T-cell (primary cell): ENCODE measurements around the gene SEZ6. TPM values are rescaled to one million over a fixed set of nuclear protein-coding genes. Genes with fewer than 3 reads are reported as not detected.
A peak's percentile ranks its signal among the peaks of the same experiment; 100 is the strongest.

Experiments used
- ATAC-seq, 4 experiments: fragments of 200-7000 bp in 3 of 4; fragments of 150-1000 bp in 1 of 4; cut with Tn5 transposase; replicated peaks in 1 of 4; 1 replicate in 3 of 4; 2 replicates in 1 of 4; pipeline ENCODE4 v1.10.0; 2021; ENCODE audit warnings: moderate library complexity in 3 of 4, mild to moderate bottlenecking in 2 of 4, moderate number of reproducible peaks in 1 of 4
- CTCF ChIA-PET, 2 donors: fragments of 300-600 bp; sonication (Branson Sonifier 250); formaldehyde crosslinking; loops; one replicate each; lab custom pipeline; 2022; ENCODE audit warnings: antibody characterized with exemption in 2 of 2; lab: Charles Lee
- POLR2A ChIA-PET, 2 donors: fragments of 300-600 bp; sonication (Branson Sonifier 250); formaldehyde crosslinking; loops; one replicate each; lab custom pipeline; 2022; ENCODE audit warnings: antibody characterized with exemption in 2 of 2; lab: Charles Lee
- DNase-seq, 35 experiments: peaks; one replicate each; pipeline versions ENCODE4 v3.0.0 to v3.0.0-alpha.2; 2013 to 2023
- H3K27ac ChIP-seq: one replicate; pipeline ENCODE4 v1.5.1; 2013; ENCODE audit warnings: low read length
- H3K27me3 ChIP-seq, 2 experiments: replicated peaks in 1 of 2; 1 replicate in 1 of 2; 2 replicates in 1 of 2; pipeline versions ENCODE4 v1.6.1 to v1.7.0; 2013; ENCODE audit warnings: low read length in 1 of 2, mixed read lengths in 1 of 2; ENCODE audit not compliant: control insufficient read depth in 2 of 2, insufficient read depth in 2 of 2; ENCODE audit errors: extremely low read depth in 1 of 2
- H3K36me3 ChIP-seq, 2 donors: 1 replicate in 1 of 2; 2 replicates in 1 of 2; pipeline versions ENCODE4 v1.6.1 to v1.7.0; 2013; ENCODE audit warnings: low read length in 1 of 2; ENCODE audit not compliant: control insufficient read depth in 2 of 2, insufficient read depth in 1 of 2; ENCODE audit errors: extremely low read depth in 1 of 2
- H3K4me1 ChIP-seq, 2 experiments: 1 replicate in 1 of 2; 2 replicates in 1 of 2; pipeline versions ENCODE4 v1.6.1 to v1.7.0; 2013; ENCODE audit warnings: low read length in 2 of 2, mixed read lengths in 1 of 2; ENCODE audit not compliant: insufficient read depth in 2 of 2, control insufficient read depth in 1 of 2; ENCODE audit errors: extremely low read depth in 1 of 2
- H3K4me3 ChIP-seq, 2 donors: 1 replicate in 1 of 2; 2 replicates in 1 of 2; pipeline versions ENCODE4 v1.5.1 to v1.7.0; 2013; ENCODE audit warnings: mild to moderate bottlenecking in 2 of 2, low read length in 1 of 2, moderate library complexity in 1 of 2; ENCODE audit not compliant: control insufficient read depth in 1 of 2; ENCODE audit errors: extremely low read depth in 1 of 2
- H3K9me3 ChIP-seq: 2 replicates; pipeline ENCODE4 v1.7.0; 2013
- H3K27ac Mint-ChIP-seq, 2 donors: one replicate each; pipeline ENCODE4 v1.8.0; 2020 to 2021; ENCODE audit warnings: mild to moderate bottlenecking in 2 of 2, mixed read lengths in 2 of 2
- H3K27me3 Mint-ChIP-seq, 2 donors: one replicate each; pipeline ENCODE4 v1.8.0; 2021 to 2022; ENCODE audit warnings: mixed read lengths in 2 of 2
- H3K36me3 Mint-ChIP-seq: one replicate; pipeline ENCODE4 v1.8.0; 2021; ENCODE audit warnings: mixed read lengths
- H3K4me1 Mint-ChIP-seq, 3 donors: one replicate each; pipeline ENCODE4 v1.8.0; 2020 to 2022; ENCODE audit warnings: mixed read lengths in 3 of 3, mild to moderate bottlenecking in 1 of 3
- H3K4me3 Mint-ChIP-seq, 3 donors: one replicate each; pipeline ENCODE4 v1.8.0; 2020 to 2022; ENCODE audit warnings: mild to moderate bottlenecking in 3 of 3, mixed read lengths in 3 of 3, moderate library complexity in 3 of 3
- H3K9me3 Mint-ChIP-seq, 3 donors: one replicate each; pipeline ENCODE4 v1.8.0; 2020 to 2022; ENCODE audit warnings: mixed read lengths in 3 of 3
- WGBS: methylation state at CpG from one replicate; pipeline ENCODE4 v1.1.5; 2013; ENCODE audit warnings: missing lambda C conversion rate; ENCODE audit not compliant: insufficient coverage; 5-methylcytosine and 5-hydroxymethylcytosine counted together
- total RNA-seq, 35 experiments: library from RNA in 6 of 35; stranded (reverse) in 6 of 35; fragments of 120-200 nt in 1 of 35; gene quantifications; one replicate each; pipeline versions ENCODE4 v1.2.1 to v1.2.4 and lab custom pipeline; 2013 to 2026

The SEZ6 gene
- total RNA-seq, 5 donors from 2014 or later (not counting 1 experiment from before 2014, with no cell fraction given): 0.49 to 1.6 TPM; not detected in 3

DNA sequence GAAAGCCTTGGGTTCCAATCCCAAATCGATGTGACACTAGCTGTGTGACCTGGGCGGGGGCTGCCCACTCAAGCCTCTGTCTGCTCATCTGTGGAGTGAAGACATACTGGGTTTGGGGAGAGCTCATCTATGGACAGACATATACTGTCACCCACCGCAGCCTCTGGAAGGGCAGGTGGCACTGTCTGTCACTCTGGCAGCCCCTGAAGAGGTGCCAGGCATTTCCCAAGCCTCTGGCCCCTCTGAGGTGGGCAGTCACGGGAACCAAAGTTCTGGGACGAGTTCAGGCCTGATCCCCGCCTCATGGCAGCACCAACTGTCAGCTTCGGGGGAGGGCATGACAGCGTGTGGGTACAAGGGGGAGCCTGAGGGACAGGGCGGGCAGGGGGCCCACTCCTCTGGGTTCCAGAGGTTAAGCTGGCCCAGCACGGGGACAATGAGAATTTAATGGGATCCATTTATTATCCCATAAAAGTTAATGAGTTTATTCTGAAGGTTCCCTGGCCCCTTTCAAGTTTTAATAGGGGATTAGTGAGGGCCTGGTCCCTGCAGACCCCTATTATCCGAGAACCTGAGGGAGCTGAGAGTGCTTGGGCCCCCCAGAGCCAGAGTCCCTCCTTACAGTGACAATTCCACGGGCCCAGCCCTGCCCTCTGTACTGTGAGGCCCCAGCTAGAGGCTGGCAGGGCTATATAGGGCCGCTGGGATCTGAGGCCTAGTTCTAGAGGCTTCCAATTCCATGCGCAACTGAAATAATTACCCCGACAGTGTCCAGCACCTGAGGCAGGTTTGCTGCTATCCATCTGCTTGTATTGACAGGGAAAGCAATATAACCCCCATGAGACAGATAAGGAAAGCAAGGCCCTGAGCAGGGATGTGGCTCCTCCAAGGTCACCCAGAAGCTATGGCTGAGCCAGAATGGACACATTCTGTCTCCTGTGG lies 18.8 kb downstream of the SEZ6 start:
- H3K4me3 Mint-ChIP-seq: no peak overlapping the region
- H3K27ac Mint-ChIP-seq: no peak overlapping the region
- 86% methylated on average over 11 of the region's 15 CpGs for WGBS
- DNase-seq: no peak
- Histone ChIP-seq H3K36me3 (no peaks in the 10 kb centered on the region), H3K4me1 (peaks cover 11 to 22% of the 10 kb centered on the region in 2 experiments), H3K27me3 (peaks cover 0 to 14% of the 10 kb centered on the region in 2 experiments), H3K4me3 (no peak overlapping the region), H3K9me3 (no peaks in the 10 kb centered on the region), H3K27ac (no peak overlapping the region)
- H3K9me3 Mint-ChIP-seq: no peaks in the 10 kb centered on the region
- peaks cover 3% of the 10 kb centered on the region in 2 donors for H3K27me3 Mint-ChIP-seq
- POLR2A ChIA-PET: no interaction called here
- peaks cover 16 to 21% (median 18%) of the 10 kb centered on the region in 3 donors for H3K4me1 Mint-ChIP-seq
- CTCF ChIA-PET: no interaction called here
- no peak for ATAC-seq
- H3K36me3 Mint-ChIP-seq: no peaks in the 10 kb centered on the region

DNA sequence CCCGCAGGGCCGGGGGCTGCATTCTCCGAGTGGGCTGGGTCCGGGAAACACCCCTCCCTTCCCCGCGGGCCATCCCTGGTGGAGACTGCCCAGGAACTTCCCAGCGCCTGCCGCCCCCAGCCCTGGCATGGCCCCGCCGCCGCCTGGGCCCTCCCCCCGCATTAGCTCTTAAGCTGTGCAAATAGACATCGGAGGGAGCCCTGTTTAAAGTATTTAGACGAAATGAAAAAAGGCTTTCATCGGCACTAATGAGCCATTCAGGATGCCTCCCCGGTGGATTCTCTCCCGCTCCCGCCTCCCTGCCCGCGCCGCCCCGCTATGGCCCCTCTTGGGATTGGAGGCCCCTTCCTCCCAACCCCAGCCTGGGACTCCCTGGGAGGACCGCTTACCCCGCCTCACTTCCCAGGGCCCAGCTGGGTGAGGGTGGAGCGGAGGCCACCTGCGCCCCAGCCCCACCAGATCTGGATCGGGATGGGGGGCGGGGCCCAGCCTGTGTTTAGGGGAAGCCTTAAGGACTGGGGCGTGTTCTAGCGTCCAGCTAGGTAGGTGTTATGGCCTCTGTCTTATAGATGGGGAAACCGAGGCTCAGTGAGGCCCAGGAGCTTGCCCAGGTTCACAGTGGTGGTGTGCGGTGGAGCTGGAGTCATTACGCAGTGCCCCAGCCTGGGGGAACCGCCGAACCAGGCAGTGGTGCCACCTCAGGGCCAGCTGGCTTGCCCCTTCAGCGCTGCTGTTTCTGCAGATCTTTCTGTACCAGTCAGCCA lies 19.7 kb downstream of the SEZ6 start:
- peaks cover 18 to 23% (median 19%) of the 10 kb centered on the region in 3 donors for H3K4me1 Mint-ChIP-seq
- H3K9me3 Mint-ChIP-seq: no peaks in the 10 kb centered on the region
- Histone ChIP-seq H3K9me3 (no peaks in the 10 kb centered on the region), H3K4me1 (peaks cover 11 to 30% of the 10 kb centered on the region in 2 experiments), H3K27me3 (peaks cover 0 to 14% of the 10 kb centered on the region in 2 experiments), H3K27ac (no peak overlapping the region), H3K4me3 (no peak overlapping the region), H3K36me3 (no peaks in the 10 kb centered on the region)
- no peak for ATAC-seq
- no peak for DNase-seq
- ChIA-PET CTCF (no interaction called here), POLR2A (no interaction called here)
- peaks cover 3% of the 10 kb centered on the region in 2 donors for H3K27me3 Mint-ChIP-seq
- 66% methylated on average over 31 of the region's 36 CpGs for WGBS
- H3K36me3 Mint-ChIP-seq: no peaks in the 10 kb centered on the region
- H3K27ac Mint-ChIP-seq: no peak overlapping the region
- no peak overlapping the region for H3K4me3 Mint-ChIP-seq

DNA sequence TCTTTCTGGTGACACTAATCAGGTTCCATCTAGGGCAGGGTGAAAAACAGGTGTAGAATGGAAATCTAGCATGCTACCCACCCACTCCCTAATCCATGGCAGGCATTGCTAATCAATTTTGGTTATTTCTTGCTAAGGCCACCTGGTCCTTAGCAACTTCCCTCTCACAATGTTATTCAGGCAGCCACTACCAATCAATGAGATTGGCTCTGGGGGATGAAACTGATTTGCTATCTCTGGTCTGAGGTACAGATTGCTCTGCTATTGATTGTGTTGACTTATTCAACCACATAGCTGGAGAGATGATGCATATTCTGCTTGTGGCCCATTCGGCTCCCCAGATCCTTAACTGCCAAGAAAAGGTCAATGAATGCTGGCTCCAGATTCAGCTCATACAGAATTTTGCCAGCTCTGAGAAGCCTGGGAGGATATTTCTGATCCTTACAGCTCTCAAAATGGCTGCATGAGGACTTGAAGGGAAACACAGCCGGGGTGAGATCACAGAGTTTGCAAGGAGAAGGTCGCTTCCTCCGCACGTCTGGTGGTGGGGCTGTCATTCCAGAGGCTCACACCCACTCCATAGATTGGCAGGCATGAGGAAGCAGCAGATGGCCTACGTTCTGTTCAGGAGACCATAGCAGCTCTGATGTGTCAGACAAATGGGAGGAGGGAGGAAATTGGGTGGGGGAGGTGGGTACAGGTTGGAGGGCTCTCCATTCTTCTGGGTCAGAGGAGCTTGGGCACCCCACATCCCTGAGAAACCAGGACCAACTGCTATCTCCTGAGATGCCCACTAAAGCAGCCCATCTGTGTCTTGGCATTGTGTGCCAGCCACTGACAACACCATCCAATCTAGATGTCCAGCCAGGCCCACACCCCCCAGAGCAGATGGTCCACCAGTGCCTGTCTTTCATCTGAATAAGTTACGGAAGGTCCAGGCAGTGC lies 22.3 kb downstream of the SEZ6 start:
- Histone ChIP-seq H3K27me3 (peaks cover 0 to 14% of the 10 kb centered on the region in 2 experiments), H3K4me1 (peaks cover 11 to 31% of the 10 kb centered on the region in 2 experiments), H3K9me3 (no peaks in the 10 kb centered on the region), H3K36me3 (no peaks in the 10 kb centered on the region), H3K27ac (peak overlapping the region; percentile 89), H3K4me3 (no peak overlapping the region)
- no peaks in the 10 kb centered on the region for H3K9me3 Mint-ChIP-seq
- POLR2A ChIA-PET: interaction anchor here in 1 of 2 donors (0.6 to 0.8 kb wide), 2 partner anchors 10 to 130 kb away, joined by 3 read pairs; no protein-coding TSS in a partner anchor
- H3K27me3 Mint-ChIP-seq: peaks cover under 1 to 3% of the 10 kb centered on the region in 2 donors
- no peaks in the 10 kb centered on the region for H3K36me3 Mint-ChIP-seq
- CTCF ChIA-PET: interaction anchor here (0.6 to 0.7 kb wide), 2 partner anchors 18 to 104 kb away, joined by 4 to 7 read pairs; no protein-coding TSS in a partner anchor
- ATAC-seq (no peak), DNase-seq (no peak)
- peak overlapping the region in 1 of 3 donors; percentile 62 for H3K4me3 Mint-ChIP-seq
- WGBS: 80% methylated on average over 2 of the region's 7 CpGs
- peaks cover 18 to 23% (median 19%) of the 10 kb centered on the region in 3 donors for H3K4me1 Mint-ChIP-seq
- peak overlapping the region; percentile 85 to 95 for H3K27ac Mint-ChIP-seq

DNA sequence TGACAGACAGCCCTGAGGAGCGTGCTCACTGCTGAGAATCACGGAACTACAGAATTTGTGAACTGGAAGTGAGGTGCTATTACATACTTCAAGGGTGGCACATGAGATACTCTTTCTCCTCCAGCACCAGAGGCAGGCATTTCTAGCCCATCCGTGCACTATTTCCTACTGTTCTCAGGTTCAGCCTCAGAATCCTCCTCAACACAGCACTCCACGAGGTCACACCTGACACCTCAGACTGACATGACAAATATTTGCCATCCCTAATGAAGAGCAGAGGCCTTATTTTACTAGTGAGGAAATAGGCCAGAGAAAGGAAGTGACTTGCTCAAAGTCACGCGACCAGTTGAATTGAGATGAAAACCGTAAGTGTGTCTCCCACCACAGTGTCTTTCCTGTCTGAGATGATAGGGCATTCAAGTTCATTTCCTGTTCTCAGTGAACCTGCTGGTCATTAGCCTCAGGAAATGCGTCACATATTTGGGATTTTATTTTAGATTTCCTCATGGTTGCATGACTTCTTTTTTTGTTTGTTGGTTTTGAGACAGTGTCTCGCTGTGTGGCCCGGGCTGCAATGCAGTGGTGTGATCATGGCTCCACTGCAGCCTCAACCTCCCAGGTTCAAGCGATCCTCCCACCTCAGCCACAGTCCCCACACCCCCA lies 23.6 kb downstream of the SEZ6 start:
- CTCF ChIA-PET: interaction anchor here in 1 of 2 donors (0.7 kb wide), 1 partner anchor 17 kb away, joined by 4 read pairs; no protein-coding TSS in a partner anchor
- DNase-seq (peak; percentile 6 to 90 (median 50)), ATAC-seq (peak; percentile 75 to 94 (median 84))
- Mint-ChIP-seq H3K4me3 (peak overlapping the region in 1 of 3 donors; percentile 62), H3K4me1 (peaks cover 18 to 23% (median 19%) of the 10 kb centered on the region in 3 donors), H3K9me3 (no peaks in the 10 kb centered on the region), H3K36me3 (no peaks in the 10 kb centered on the region), H3K27me3 (no peaks in the 10 kb centered on the region), H3K27ac (peak overlapping the region; percentile 85 to 95)
- H3K27me3 ChIP-seq: peaks cover 0 to 13% of the 10 kb centered on the region in 2 experiments
- peak overlapping the region; percentile 89 for H3K27ac ChIP-seq
- H3K36me3 ChIP-seq: no peaks in the 10 kb centered on the region
- WGBS: 15% methylated on average over 4 of the region's 11 CpGs
- H3K4me1 ChIP-seq: peaks cover 11 to 31% of the 10 kb centered on the region in 2 experiments
- POLR2A ChIA-PET: no interaction called here
- H3K4me3 ChIP-seq: no peak overlapping the region
- H3K9me3 ChIP-seq: no peaks in the 10 kb centered on the region

DNA sequence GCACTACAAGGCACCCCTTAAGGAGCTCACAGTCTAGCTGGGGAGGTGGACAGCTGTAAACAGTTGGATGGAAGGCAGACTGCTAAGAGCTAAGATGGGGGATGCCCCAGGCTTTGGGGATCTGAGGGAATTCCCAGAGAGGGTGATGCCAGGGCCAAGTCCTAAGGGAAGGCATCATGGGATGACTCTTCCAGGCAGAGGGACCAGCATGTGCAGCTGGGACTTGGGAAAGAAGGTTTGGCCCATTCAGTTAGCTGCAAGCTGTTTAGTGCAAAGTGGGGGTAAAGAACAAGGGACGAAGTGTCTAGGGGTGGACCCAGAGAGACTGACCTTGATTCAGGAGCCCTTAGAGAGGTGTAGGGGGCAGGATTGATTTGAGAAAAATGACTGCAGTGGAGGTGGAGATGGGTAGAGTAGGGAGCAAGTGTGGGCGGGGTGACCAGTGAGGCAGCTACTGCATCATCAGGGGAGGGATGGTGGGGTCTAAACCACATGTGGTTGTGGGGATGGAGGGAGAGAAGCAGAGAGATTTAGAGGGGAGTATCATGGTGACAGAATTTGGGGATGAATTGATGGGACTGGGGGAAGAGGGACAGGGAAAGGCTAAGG lies 27.4 kb downstream of the SEZ6 start:
- peaks cover 16 to 17% (median 16%) of the 10 kb centered on the region in 3 donors for H3K4me1 Mint-ChIP-seq
- no peak for DNase-seq
- no peak for ATAC-seq
- Histone ChIP-seq H3K4me3 (no peak overlapping the region), H3K36me3 (no peaks in the 10 kb centered on the region), H3K4me1 (peaks cover 11 to 24% of the 10 kb centered on the region in 2 experiments), H3K27ac (no peak overlapping the region), H3K27me3 (peaks cover 0 to 4% of the 10 kb centered on the region in 2 experiments), H3K9me3 (no peaks in the 10 kb centered on the region)
- ChIA-PET POLR2A (no interaction called here), CTCF (no interaction called here)
- H3K4me3 Mint-ChIP-seq: no peak overlapping the region
- H3K9me3 Mint-ChIP-seq: no peaks in the 10 kb centered on the region
- H3K27ac Mint-ChIP-seq: no peak overlapping the region
- no peaks in the 10 kb centered on the region for H3K27me3 Mint-ChIP-seq
- 93% methylated on average over 2 of the region's 2 CpGs for WGBS
- no peaks in the 10 kb centered on the region for H3K36me3 Mint-ChIP-seq
